HEK293 (cell line): ENCODE results near the gene THAP5.

Experiments used
- CTCF ChIA-PET: fragments of 350-600 bp; formaldehyde crosslinking; extraction: SDS; loops from one replicate; lab custom pipeline; 2021; ENCODE audit warnings: antibody characterized with exemption; lab: Yijun Ruan, JAX
- POLR2A ChIA-PET: fragments of 300-600 bp; formaldehyde crosslinking; extraction: SDS; loops from one replicate; lab custom pipeline; 2020; ENCODE audit warnings: antibody characterized with exemption, inconsistent platforms; lab: Yijun Ruan, JAX
- H3K27ac ChIP-seq: fragments of 200-500 bp; sonication (Bioruptor generic); 2 replicates; pipeline ENCODE4 v1.5.1; 2014; ENCODE audit warnings: low read depth, low read length, control low read depth, inconsistent platforms; ENCODE audit errors: extremely low read depth
- H3K36me3 ChIP-seq, 2 experiments: fragments of 200-500 bp in 1 of 2; sonication (Bioruptor generic) in 1 of 2; 1 replicate in 1 of 2; 2 replicates in 1 of 2; pipeline ENCODE4 v1.5.1; 2014 to 2017; ENCODE audit warnings: inconsistent platforms in 2 of 2, low read length in 2 of 2; ENCODE audit not compliant: control insufficient read depth in 2 of 2, insufficient read depth in 1 of 2
- H3K4me1 ChIP-seq: fragments of 200-500 bp; sonication (Bioruptor generic); 2 replicates; pipeline ENCODE4 v1.5.1; 2014; ENCODE audit warnings: mild to moderate bottlenecking, low read length, inconsistent platforms; ENCODE audit not compliant: control insufficient read depth, insufficient read depth
- H3K4me3 ChIP-seq: 2 replicates; pipeline ENCODE4 v1.5.1; 2011; ENCODE audit warnings: low read depth, mild to moderate bottlenecking, control low read depth, low read length, moderate library complexity
- H3K9me3 ChIP-seq: fragments of 200-500 bp; sonication (Bioruptor generic); 2 replicates; pipeline ENCODE4 v1.5.1; 2014; ENCODE audit warnings: low read depth, low read length, inconsistent platforms; ENCODE audit not compliant: control insufficient read depth, insufficient read depth
- HOXC10 ChIP-seq: sonication (generic); formaldehyde crosslinking; IDR thresholded peaks from 2 replicates; pipeline ENCODE4 v1.8.1; 2023; ENCODE audit warnings: mild to moderate bottlenecking, missing genetic modification reagents
- OVOL3 ChIP-seq: fragments of 450-650 bp; formaldehyde crosslinking; IDR thresholded peaks from 2 replicates; pipeline ENCODE4 v1.5.1; 2016; ENCODE audit warnings: missing biosample characterization, missing genetic modification characterization
- ZNF133 ChIP-seq: fragments of 450-650 bp; formaldehyde crosslinking; IDR thresholded peaks from 2 replicates; pipeline ENCODE4 v1.5.1; 2016; ENCODE audit warnings: missing biosample characterization, missing genetic modification characterization
- ZNF169 ChIP-seq: fragments of 450-650 bp; formaldehyde crosslinking; IDR thresholded peaks from 2 replicates; pipeline ENCODE4 v1.5.1; 2016; ENCODE audit warnings: missing biosample characterization, missing genetic modification characterization
- ZNF211 ChIP-seq: fragments of 450-650 bp; formaldehyde crosslinking; IDR thresholded peaks from 2 replicates; pipeline ENCODE4 v1.5.1; 2016; ENCODE audit warnings: low read depth, missing biosample characterization, missing genetic modification characterization
- ZNF292 ChIP-seq: fragments of 450-650 bp; formaldehyde crosslinking; IDR thresholded peaks from 2 replicates; pipeline ENCODE4 v1.5.1; 2016; ENCODE audit warnings: low read depth, missing biosample characterization, missing genetic modification characterization, borderline replicate concordance
- ZNF335 ChIP-seq: fragments of 450-650 bp; formaldehyde crosslinking; conservative IDR thresholded peaks from 2 replicates; pipeline ENCODE4 v1.5.1; 2016; ENCODE audit warnings: missing biosample characterization, missing genetic modification characterization
- ZNF391 ChIP-seq: fragments of 450-650 bp; formaldehyde crosslinking; IDR thresholded peaks from 2 replicates; pipeline ENCODE4 v1.5.1; 2016; ENCODE audit warnings: low read depth, missing biosample characterization, missing genetic modification characterization, borderline replicate concordance
- ZNF529 ChIP-seq: fragments of 450-650 bp; formaldehyde crosslinking; IDR thresholded peaks from 2 replicates; pipeline ENCODE4 v1.5.1; 2017; ENCODE audit warnings: missing genetic modification characterization, missing biosample characterization; ENCODE audit not compliant: insufficient replicate concordance
- ZNF830 ChIP-seq: fragments of 450-650 bp; IDR thresholded peaks from 2 replicates; pipeline ENCODE4 v1.5.0; 2018; ENCODE audit warnings: missing biosample characterization, missing genetic modification characterization, low read depth, mild to moderate bottlenecking, moderate library complexity
- TF ChIP-seq, protein P1 (sequence below): fragments of 450-650 bp; IDR thresholded peaks from 2 replicates; pipeline ENCODE4 v1.5.1; 2018; ENCODE audit warnings: missing biosample characterization, missing genetic modification characterization
- TF ChIP-seq, protein P2 (sequence below): fragments of 450-650 bp; formaldehyde crosslinking; IDR thresholded peaks from 2 replicates; pipeline ENCODE4 v1.5.1; 2016; ENCODE audit warnings: missing biosample characterization, missing genetic modification characterization, borderline replicate concordance
- TF ChIP-seq, protein P3 (sequence below): fragments of 450-650 bp; formaldehyde crosslinking; IDR thresholded peaks from 2 replicates; pipeline ENCODE4 v1.5.1; 2016; ENCODE audit warnings: missing biosample characterization, missing genetic modification characterization
- TF ChIP-seq, protein P4 (sequence below): fragments of 450-650 bp; formaldehyde crosslinking; IDR thresholded peaks from 2 replicates; pipeline ENCODE4 v1.5.1; 2017; ENCODE audit warnings: missing biosample characterization, missing genetic modification characterization
- TF ChIP-seq, protein P5 (sequence below): fragments of 450-650 bp; formaldehyde crosslinking; IDR thresholded peaks from 2 replicates; pipeline ENCODE4 v1.5.1; 2016; ENCODE audit warnings: missing biosample characterization, missing genetic modification characterization
- TF ChIP-seq, protein P6 (sequence below): fragments of 450-650 bp; formaldehyde crosslinking; IDR thresholded peaks from 2 replicates; pipeline ENCODE4 v1.5.1; 2016; ENCODE audit warnings: missing biosample characterization, missing genetic modification characterization

The THAP5 gene

DNA sequence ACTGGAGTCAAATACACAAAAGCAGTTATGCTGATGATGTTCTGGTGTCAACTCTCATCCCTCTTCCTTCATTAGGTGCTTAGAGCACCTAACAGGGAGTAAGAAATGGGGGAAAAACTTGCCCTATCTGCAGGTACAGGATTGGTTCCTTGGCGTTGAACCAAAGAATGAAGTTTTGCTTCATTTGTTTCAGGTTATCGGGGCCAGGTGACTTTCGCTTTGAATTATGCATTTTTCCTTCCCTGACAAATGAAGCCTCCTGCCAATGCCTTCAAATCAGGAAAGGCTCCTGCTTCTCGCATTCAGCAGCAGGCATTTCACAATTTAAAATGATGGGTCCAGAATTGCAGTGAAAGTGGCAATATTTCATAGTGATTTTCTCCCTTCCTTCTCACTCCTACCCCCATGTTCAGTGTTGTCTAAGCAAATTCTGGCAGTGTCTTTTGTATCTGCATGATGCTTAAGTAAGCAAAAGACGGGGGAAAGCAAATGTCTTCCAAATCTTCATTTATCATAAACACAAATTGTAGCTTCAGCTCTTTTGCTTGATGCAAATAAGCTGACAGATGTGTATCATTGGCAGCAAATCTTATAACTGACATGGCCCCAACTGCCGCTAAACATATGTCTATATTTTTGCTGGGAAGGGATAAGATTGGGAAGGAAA, 29.5 kb upstream of the THAP5 start:
- Histone ChIP-seq H3K4me3 (no peak overlapping the region), H3K9me3 (no peaks in the 10 kb centered on the region), H3K27ac (no peak overlapping the region), H3K4me1 (no peaks in the 10 kb centered on the region)
- CTCF ChIA-PET = no interaction called here
- POLR2A ChIA-PET = no interaction called here
- TF ChIP-seq HOXC10 (no peak), ZNF133 (tag by site-specific recombination) (no peak), ZNF169 (no peak), ZNF335 (no peak), ZNF529 (no peak)
- TF ChIP-seq, protein P1, sequence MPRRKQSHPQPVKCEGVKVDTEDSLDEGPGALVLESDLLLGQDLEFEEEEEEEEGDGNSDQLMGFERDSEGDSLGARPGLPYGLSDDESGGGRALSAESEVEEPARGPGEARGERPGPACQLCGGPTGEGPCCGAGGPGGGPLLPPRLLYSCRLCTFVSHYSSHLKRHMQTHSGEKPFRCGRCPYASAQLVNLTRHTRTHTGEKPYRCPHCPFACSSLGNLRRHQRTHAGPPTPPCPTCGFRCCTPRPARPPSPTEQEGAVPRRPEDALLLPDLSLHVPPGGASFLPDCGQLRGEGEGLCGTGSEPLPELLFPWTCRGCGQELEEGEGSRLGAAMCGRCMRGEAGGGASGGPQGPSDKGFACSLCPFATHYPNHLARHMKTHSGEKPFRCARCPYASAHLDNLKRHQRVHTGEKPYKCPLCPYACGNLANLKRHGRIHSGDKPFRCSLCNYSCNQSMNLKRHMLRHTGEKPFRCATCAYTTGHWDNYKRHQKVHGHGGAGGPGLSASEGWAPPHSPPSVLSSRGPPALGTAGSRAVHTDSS (tag by site-specific recombination) = no peak
- TF ChIP-seq, protein P2, sequence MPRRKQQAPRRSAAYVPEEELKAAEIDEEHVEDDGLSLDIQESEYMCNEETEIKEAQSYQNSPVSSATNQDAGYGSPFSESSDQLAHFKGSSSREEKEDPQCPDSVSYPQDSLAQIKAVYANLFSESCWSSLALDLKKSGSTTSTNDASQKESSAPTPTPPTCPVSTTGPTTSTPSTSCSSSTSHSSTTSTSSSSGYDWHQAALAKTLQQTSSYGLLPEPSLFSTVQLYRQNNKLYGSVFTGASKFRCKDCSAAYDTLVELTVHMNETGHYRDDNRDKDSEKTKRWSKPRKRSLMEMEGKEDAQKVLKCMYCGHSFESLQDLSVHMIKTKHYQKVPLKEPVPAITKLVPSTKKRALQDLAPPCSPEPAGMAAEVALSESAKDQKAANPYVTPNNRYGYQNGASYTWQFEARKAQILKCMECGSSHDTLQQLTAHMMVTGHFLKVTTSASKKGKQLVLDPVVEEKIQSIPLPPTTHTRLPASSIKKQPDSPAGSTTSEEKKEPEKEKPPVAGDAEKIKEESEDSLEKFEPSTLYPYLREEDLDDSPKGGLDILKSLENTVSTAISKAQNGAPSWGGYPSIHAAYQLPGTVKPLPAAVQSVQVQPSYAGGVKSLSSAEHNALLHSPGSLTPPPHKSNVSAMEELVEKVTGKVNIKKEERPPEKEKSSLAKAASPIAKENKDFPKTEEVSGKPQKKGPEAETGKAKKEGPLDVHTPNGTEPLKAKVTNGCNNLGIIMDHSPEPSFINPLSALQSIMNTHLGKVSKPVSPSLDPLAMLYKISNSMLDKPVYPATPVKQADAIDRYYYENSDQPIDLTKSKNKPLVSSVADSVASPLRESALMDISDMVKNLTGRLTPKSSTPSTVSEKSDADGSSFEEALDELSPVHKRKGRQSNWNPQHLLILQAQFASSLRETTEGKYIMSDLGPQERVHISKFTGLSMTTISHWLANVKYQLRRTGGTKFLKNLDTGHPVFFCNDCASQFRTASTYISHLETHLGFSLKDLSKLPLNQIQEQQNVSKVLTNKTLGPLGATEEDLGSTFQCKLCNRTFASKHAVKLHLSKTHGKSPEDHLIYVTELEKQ = no peak
- TF ChIP-seq, protein P3, sequence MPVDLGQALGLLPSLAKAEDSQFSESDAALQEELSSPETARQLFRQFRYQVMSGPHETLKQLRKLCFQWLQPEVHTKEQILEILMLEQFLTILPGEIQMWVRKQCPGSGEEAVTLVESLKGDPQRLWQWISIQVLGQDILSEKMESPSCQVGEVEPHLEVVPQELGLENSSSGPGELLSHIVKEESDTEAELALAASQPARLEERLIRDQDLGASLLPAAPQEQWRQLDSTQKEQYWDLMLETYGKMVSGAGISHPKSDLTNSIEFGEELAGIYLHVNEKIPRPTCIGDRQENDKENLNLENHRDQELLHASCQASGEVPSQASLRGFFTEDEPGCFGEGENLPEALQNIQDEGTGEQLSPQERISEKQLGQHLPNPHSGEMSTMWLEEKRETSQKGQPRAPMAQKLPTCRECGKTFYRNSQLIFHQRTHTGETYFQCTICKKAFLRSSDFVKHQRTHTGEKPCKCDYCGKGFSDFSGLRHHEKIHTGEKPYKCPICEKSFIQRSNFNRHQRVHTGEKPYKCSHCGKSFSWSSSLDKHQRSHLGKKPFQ (tag by site-specific recombination) = no peak
- TF ChIP-seq, all 188 proteins: peak for 0
- no peaks in the 10 kb centered on the region for H3K36me3 ChIP-seq

DNA sequence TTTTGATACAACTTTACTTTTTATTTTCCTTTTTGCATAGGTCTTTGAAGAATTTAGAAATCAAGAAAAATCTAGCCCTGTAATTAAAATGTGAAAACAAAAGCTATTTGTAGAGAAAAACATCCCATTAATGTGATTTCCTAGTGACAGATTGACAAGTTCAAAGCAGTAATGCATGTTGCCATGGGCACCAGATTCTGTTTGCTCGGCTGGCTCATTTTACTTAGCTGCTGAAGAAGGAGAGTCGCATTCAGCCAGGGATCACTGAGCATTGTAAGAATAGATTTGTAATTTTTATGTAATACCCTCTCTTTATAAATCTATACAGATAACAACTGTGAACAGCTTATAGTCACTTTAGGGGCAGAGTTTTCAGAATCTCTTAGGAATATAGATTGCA, 28.6 kb upstream of the THAP5 start:
- Histone ChIP-seq H3K36me3 (no peaks in the 10 kb centered on the region), H3K4me1 (no peaks in the 10 kb centered on the region), H3K9me3 (no peaks in the 10 kb centered on the region), H3K4me3 (no peak overlapping the region), H3K27ac (no peak overlapping the region)
- POLR2A ChIA-PET = no interaction called here
- CTCF ChIA-PET = interaction anchor here (0.7 to 0.9 kb wide), 3 partner anchors 16 to 62 kb away, joined by 3 read pairs; no protein-coding TSS in a partner anchor
- TF ChIP-seq ZNF292 (tag by site-specific recombination) (no peak), ZNF133 (tag by site-specific recombination) (no peak), ZNF391 (tag by site-specific recombination) (no peak), OVOL3 (tag by site-specific recombination) (no peak), ZNF211 (tag by site-specific recombination) (no peak), ZNF830 (tag by site-specific recombination) (no peak)
- TF ChIP-seq, protein P4, sequence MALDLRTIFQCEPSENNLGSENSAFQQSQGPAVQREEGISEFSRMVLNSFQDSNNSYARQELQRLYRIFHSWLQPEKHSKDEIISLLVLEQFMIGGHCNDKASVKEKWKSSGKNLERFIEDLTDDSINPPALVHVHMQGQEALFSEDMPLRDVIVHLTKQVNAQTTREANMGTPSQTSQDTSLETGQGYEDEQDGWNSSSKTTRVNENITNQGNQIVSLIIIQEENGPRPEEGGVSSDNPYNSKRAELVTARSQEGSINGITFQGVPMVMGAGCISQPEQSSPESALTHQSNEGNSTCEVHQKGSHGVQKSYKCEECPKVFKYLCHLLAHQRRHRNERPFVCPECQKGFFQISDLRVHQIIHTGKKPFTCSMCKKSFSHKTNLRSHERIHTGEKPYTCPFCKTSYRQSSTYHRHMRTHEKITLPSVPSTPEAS (tag by site-specific recombination) = no peak
- TF ChIP-seq, protein P5, sequence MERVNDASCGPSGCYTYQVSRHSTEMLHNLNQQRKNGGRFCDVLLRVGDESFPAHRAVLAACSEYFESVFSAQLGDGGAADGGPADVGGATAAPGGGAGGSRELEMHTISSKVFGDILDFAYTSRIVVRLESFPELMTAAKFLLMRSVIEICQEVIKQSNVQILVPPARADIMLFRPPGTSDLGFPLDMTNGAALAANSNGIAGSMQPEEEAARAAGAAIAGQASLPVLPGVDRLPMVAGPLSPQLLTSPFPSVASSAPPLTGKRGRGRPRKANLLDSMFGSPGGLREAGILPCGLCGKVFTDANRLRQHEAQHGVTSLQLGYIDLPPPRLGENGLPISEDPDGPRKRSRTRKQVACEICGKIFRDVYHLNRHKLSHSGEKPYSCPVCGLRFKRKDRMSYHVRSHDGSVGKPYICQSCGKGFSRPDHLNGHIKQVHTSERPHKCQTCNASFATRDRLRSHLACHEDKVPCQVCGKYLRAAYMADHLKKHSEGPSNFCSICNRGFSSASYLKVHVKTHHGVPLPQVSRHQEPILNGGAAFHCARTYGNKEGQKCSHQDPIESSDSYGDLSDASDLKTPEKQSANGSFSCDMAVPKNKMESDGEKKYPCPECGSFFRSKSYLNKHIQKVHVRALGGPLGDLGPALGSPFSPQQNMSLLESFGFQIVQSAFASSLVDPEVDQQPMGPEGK (tag by site-specific recombination) = no peak
- TF ChIP-seq, protein P6, sequence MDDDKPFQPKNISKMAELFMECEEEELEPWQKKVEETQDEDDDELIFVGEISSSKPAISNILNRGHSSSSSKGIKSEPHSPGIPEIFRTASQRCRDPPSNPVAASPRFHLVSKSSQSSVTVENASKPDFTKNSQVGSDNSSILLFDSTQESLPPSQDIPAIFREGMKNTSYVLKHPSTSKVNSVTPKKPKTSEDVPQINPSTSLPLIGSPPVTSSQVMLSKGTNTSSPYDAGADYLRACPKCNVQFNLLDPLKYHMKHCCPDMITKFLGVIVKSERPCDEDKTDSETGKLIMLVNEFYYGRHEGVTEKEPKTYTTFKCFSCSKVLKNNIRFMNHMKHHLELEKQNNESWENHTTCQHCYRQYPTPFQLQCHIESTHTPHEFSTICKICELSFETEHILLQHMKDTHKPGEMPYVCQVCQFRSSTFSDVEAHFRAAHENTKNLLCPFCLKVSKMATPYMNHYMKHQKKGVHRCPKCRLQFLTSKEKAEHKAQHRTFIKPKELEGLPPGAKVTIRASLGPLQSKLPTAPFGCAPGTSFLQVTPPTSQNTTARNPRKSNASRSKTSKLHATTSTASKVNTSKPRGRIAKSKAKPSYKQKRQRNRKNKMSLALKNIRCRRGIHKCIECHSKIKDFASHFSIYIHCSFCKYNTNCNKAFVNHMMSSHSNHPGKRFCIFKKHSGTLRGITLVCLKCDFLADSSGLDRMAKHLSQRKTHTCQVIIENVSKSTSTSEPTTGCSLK (tag by site-specific recombination) = no peak
